Muscle layer of colon (tissue), 2 donors: ENCODE results near the gene FDX1.

Source experiments
- H3K27ac ChIP-seq: one replicate; pipeline ENCODE4 v1.7.0; 2013; ENCODE audit warnings: low read depth, mild to moderate bottlenecking, low read length, moderate library complexity
- H3K27me3 ChIP-seq, 2 donors: one replicate each; pipeline ENCODE4 v1.7.0; 2013; ENCODE audit warnings: low read length in 2 of 2, mild to moderate bottlenecking in 2 of 2; ENCODE audit not compliant: insufficient read depth in 2 of 2, control insufficient read depth in 1 of 2
- H3K36me3 ChIP-seq: one replicate; pipeline ENCODE4 v1.7.0; 2013; ENCODE audit warnings: mild to moderate bottlenecking, low read length; ENCODE audit not compliant: insufficient read depth
- H3K4me1 ChIP-seq: one replicate; pipeline ENCODE4 v1.7.0; 2013; ENCODE audit warnings: mild to moderate bottlenecking, low read length; ENCODE audit not compliant: insufficient read depth
- H3K4me3 ChIP-seq, 2 donors: one replicate each; pipeline ENCODE4 v1.7.0; 2013; ENCODE audit warnings: low read length in 2 of 2, low read depth in 1 of 2, mild to moderate bottlenecking in 1 of 2, moderate library complexity in 1 of 2
- H3K9ac ChIP-seq: one replicate; pipeline ENCODE4 v1.7.0; 2013; ENCODE audit warnings: low read length
- H3K9me3 ChIP-seq: one replicate; pipeline ENCODE4 v1.7.0; 2013; ENCODE audit warnings: mild to moderate bottlenecking, low read length
- donor health status: abdominal sarcoma.
- donor health status: Adenocarcinoma of cecum.

The FDX1 gene

DNA sequence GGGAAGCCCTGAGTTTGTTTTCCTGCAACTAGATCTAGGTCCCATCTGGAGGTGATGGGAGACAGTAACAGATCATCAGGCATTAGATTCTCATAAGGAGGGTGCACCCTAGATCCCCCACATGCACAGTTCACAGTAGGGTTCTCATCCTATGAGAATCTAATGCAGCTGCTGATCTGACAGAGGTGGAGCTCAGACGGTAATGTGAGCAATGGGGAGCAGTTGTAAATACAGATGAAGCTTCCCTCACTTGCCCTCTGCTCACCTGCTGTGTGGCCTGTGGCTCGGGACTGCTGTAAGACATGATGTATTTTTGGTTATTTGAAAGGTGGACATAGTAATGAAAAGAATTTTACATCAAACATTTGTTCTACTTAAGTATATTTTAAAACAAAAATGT, 20.5 kb downstream of the FDX1 start:
- no peak overlapping the region for H3K27ac ChIP-seq
- no peaks in the 10 kb centered on the region for H3K27me3 ChIP-seq
- H3K36me3 ChIP-seq: no peaks in the 10 kb centered on the region
- H3K9ac ChIP-seq: no peak overlapping the region
- H3K4me3 ChIP-seq: no peak overlapping the region
- H3K9me3 ChIP-seq: no peaks in the 10 kb centered on the region
- peaks cover 17% of the 10 kb centered on the region for H3K4me1 ChIP-seq

DNA sequence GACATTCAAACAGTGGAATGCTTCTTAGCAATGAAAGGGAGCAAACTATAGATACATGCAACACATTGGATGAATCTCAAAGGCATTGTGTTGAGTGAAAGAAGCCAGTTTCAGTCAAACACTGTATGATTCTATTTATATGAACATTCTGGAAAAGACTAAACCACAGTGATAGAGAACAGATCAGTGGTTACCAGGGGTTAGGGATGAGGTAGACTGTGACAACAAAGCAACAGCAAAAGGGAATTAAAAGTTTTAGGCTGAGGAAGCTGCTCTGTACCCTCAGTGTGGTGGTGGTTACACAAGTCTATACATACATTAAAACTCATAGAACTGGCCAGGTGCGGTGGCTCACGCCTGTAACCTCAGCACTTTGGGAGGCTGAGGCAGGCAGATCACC, 23.0 kb downstream of the FDX1 start:
- no peaks in the 10 kb centered on the region for H3K27me3 ChIP-seq
- no peaks in the 10 kb centered on the region for H3K9me3 ChIP-seq
- H3K4me1 ChIP-seq: peaks cover 14% of the 10 kb centered on the region
- peaks cover under 1% of the 10 kb centered on the region for H3K36me3 ChIP-seq
- no peak overlapping the region for H3K27ac ChIP-seq
- H3K4me3 ChIP-seq: no peak overlapping the region
- no peak overlapping the region for H3K9ac ChIP-seq

DNA sequence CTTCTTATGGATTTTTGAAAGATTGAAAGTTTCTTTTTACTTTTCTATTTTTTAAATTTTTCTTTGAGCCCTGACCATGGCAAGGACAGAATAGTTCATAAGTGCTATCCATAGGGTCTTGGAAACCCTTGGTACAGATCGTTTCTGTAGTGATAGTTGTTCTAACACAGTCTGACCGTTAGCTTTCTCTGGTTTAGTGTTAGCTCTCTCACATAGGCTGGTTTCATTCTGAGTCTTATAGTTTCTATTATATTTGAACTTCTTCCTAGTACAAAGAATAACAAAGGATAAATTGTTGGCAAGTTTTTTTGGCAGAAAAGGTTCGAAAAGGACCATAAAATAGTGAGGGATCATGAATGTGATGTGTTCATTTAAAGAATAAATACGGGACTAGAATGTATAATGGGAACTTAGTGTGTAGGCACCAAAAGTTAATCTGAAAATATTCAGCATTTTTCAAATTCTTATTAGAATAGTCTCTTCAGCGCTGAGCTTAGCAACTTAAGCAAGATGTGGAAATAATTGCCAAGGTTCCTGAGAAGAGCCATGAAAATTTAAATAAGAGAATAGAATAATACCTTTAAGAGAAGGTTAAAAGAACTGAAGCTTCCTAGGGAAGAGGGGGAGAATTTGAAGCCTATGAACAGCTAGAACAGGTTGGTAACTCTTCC, 24.1 kb downstream of the FDX1 start:
- H3K4me1 ChIP-seq: peaks cover 9% of the 10 kb centered on the region
- H3K36me3 ChIP-seq: peaks cover 5% of the 10 kb centered on the region
- no peak overlapping the region for H3K27ac ChIP-seq
- no peaks in the 10 kb centered on the region for H3K27me3 ChIP-seq
- H3K4me3 ChIP-seq: no peak overlapping the region
- H3K9ac ChIP-seq: no peak overlapping the region
- no peaks in the 10 kb centered on the region for H3K9me3 ChIP-seq

DNA sequence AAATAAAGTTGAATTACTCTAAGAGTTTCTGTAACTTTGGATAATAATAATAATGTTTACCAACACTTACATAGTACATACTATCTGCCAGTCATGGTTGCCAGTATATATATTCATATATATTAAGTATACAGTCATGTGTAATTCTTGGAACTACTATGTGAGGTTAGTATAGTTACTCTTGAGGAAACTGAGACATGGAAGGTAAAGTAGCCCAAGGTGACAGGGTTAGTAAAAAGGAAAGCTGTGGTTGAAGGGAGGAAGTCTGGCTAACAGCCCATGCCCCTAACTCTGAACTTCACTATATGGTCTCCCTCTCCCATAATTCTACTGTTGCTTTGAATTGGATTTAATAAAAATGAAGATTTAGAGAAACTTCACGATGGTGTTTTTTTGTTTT, 24.9 kb downstream of the FDX1 start:
- Histone ChIP-seq H3K9me3 (no peaks in the 10 kb centered on the region), H3K27ac (no peak overlapping the region), H3K36me3 (peaks cover 11% of the 10 kb centered on the region)

DNA sequence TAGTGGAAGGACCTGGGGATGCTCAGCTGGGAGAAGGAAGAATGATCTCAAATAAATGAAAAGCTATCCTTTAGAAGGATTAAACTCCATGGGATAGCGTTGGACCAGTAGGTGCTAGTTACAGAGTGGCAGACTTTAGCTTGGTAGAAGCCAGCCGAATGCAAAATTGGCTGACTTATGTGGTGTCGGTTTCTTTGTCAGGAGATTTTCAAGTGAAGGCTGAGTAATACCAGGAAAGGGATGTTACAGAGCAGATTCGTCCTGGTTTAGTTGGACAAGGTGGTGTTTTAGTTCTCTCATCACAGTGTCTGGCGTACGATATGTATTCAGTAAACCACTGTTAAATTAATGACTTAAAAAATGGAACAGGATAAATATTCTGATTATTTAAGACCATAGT, 26.0 kb downstream of the FDX1 start:
- H3K4me3 ChIP-seq: no peak overlapping the region
- no peaks in the 10 kb centered on the region for H3K9me3 ChIP-seq
- H3K27ac ChIP-seq: no peak overlapping the region
- no peak overlapping the region for H3K9ac ChIP-seq
- H3K4me1 ChIP-seq: peaks cover 4% of the 10 kb centered on the region
- peaks cover 11% of the 10 kb centered on the region for H3K36me3 ChIP-seq
- no peaks in the 10 kb centered on the region for H3K27me3 ChIP-seq

More for the DNA sequence above, 24.9 kb downstream of the FDX1 start:
- Histone ChIP-seq H3K9ac (no peak overlapping the region), H3K4me3 (no peak overlapping the region), H3K27me3 (no peaks in the 10 kb centered on the region), H3K4me1 (peaks cover 4% of the 10 kb centered on the region)

DNA sequence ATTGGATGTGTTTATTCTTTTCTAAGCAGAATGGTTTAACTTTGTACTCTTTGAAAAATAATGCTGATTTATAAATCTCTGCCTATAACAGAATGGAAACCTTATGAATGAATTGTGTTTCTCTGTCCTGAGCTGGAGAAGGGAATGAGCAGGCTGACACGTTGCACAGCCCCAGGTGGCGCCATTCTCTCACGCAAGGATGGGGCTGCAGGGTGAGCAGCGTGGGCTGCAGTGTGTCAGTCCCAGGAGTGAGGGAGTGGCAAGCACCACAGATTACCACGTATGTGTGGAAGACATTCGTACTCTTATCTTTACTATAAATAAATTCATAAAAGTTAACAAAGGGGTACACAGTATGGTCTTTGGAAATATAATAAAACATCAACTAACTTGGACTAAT, 33.4 kb downstream of the FDX1 start:
- Histone ChIP-seq H3K4me3 (no peak overlapping the region), H3K9me3 (no peaks in the 10 kb centered on the region), H3K9ac (no peak overlapping the region), H3K27ac (no peak overlapping the region), H3K4me1 (no peaks in the 10 kb centered on the region), H3K36me3 (peaks cover 7% of the 10 kb centered on the region), H3K27me3 (no peaks in the 10 kb centered on the region)

DNA sequence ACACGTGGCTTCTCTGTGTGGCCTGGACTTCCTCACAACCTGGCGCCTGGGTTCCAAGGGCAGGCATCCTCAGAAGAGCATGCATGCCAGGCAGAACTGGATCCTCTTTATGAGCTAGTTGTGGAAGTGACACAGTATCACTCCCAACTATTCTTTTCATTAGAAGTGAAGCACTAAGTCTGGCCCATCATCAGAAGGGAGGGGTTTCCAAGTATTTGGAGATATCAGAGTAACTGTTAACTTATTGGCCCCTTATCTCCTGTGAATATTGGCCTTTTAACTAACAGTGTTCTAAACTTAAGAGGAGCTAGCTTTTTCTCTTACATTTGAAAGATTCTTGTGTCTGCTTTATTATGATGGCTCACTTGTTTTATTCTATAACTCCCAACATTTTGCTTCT, 35.5 kb downstream of the FDX1 start:
- Histone ChIP-seq H3K9me3 (no peaks in the 10 kb centered on the region), H3K4me3 (no peak overlapping the region), H3K4me1 (no peaks in the 10 kb centered on the region), H3K27me3 (no peaks in the 10 kb centered on the region), H3K9ac (no peak overlapping the region), H3K27ac (no peak overlapping the region), H3K36me3 (no peaks in the 10 kb centered on the region)

DNA sequence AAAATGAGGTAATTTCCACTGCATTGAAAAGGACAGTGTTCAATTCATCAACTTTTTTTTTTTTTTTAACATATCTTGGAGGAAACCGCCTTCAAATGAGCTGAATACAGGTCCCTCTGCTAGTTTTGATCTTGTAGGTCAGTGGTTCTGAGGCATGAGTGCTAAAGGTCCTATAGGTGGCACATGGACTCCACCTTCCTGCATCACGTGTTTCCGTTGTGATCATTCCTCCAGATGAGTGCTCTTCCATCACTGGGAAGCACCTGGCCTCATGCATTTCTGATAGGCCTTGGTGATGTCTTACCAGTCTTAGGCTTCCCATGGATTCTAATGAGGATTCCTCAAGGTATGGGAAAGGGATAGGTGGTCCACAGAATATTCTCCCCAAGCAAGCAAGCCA, 37.8 kb downstream of the FDX1 start:
- Histone ChIP-seq H3K4me3 (no peak overlapping the region), H3K27me3 (no peaks in the 10 kb centered on the region), H3K27ac (no peak overlapping the region), H3K9me3 (no peaks in the 10 kb centered on the region), H3K4me1 (no peaks in the 10 kb centered on the region), H3K36me3 (no peaks in the 10 kb centered on the region), H3K9ac (no peak overlapping the region)

DNA sequence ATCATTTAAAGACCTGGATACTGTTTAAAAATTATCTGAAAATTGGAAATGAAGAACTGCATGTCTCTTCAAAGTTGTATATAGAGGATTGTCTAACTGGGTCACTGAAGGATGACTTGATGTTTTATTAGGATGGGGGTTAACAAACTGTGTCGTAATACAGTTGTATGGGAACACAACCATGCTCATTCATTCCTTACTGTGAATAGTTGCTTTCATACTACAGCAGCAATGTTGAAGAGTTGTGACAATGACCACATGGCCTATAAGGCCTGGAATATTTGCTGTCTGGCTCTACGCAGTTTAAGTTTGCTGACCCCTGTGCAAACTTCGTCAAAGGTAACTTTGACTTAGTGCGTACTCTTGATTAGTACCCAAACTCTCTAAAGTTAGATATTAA, 38.4 kb downstream of the FDX1 start:
- H3K4me1 ChIP-seq: no peaks in the 10 kb centered on the region
- no peak overlapping the region for H3K27ac ChIP-seq
- H3K36me3 ChIP-seq: no peaks in the 10 kb centered on the region
- H3K9me3 ChIP-seq: no peaks in the 10 kb centered on the region
- H3K9ac ChIP-seq: no peak overlapping the region
- no peak overlapping the region for H3K4me3 ChIP-seq
- H3K27me3 ChIP-seq: no peaks in the 10 kb centered on the region

DNA sequence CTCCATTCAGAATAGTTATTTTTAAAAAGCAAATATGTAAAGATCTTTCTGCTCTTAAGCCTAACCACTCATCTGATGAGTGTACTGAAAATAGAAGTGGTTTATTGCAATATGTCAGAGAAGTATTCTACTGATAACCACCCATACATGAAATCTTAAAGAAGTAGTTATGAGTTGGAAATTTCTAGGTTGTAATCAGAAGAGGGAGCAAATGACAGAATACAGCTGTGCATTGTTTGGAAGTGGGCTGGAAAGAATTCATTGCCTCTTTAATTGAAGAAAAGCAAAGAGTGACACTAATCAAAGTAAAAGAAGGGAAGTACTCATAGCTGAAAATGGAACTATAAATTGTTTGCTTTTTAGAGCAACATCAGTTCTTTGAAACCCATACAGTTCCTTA, 39.4 kb downstream of the FDX1 start:
- Histone ChIP-seq H3K27me3 (no peaks in the 10 kb centered on the region), H3K4me1 (no peaks in the 10 kb centered on the region), H3K36me3 (no peaks in the 10 kb centered on the region), H3K4me3 (no peak overlapping the region), H3K27ac (no peak overlapping the region), H3K9me3 (no peaks in the 10 kb centered on the region), H3K9ac (no peak overlapping the region)

DNA sequence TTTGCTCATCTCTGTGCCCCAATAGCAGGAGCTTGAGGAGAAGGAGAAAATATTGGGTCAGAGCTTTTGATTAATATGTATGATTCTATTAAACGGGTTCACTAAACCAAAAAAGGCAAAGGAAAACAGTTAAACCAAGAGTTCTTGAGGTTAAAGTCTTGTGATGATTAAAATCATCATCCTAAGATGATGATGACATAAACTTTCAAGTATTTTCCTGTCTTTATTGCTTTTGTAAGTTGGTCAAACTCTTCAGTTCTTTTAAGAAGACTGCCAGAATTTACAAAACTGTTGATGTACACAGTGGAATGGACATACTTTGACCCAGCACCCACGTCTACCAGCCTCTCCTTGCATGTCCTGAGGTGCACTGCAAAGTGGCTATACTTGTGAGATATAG, 41.0 kb downstream of the FDX1 start:
- Histone ChIP-seq H3K36me3 (no peaks in the 10 kb centered on the region), H3K9ac (no peak overlapping the region), H3K27me3 (no peaks in the 10 kb centered on the region), H3K4me3 (no peak overlapping the region), H3K9me3 (no peaks in the 10 kb centered on the region), H3K27ac (no peak overlapping the region), H3K4me1 (no peaks in the 10 kb centered on the region)

DNA sequence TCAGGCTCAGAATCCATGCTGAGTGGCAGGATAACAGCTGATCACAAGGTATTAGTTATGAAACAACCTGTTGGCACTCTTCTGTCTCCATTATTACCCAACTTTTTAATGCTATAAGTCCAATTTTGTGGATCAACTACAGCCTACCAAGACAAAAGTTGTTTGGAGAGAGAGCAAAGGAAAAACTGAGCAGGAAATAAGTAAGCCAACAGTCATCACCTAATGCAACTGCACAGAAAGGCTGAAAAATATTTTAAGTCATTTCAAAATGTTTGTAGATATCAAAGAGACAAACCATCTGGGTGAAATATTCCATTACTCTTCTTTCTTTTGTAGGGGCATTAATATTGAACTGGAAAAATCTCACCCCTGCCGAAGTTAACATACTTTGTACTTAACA, 41.6 kb downstream of the FDX1 start:
- no peak overlapping the region for H3K4me3 ChIP-seq
- no peak overlapping the region for H3K9ac ChIP-seq
- no peak overlapping the region for H3K27ac ChIP-seq
- H3K4me1 ChIP-seq: no peaks in the 10 kb centered on the region
- no peaks in the 10 kb centered on the region for H3K9me3 ChIP-seq
- no peaks in the 10 kb centered on the region for H3K36me3 ChIP-seq
- no peaks in the 10 kb centered on the region for H3K27me3 ChIP-seq
